Keratinocyte (primary cell): ENCODE results near the gene GALNT9.

Experiments
- EZH2 ChIP-seq: IDR thresholded peaks from one replicate; pipeline ENCODE4 v1.6.1; 2012; ENCODE audit warnings: inconsistent platforms, mild to moderate bottlenecking, low read length, moderate library complexity
- TF ChIP-seq, protein P1 (sequence below), 3 experiments: IDR thresholded peaks in 1 of 3; conservative IDR thresholded peaks in 1 of 3; optimal IDR thresholded peaks in 1 of 3; 2 replicates in 2 of 3; 3 replicates in 1 of 3; pipeline versions ENCODE3 to v1.5.1; 2011; ENCODE audit warnings: low read length in 3 of 3, mild to moderate bottlenecking in 3 of 3, moderate library complexity in 2 of 3, control low read depth in 1 of 3, inconsistent platforms in 1 of 3; ENCODE audit not compliant: insufficient read depth in 2 of 3; ENCODE audit errors: extremely low read depth in 1 of 3

GRCh38 chr12:132329036-132329719, at the start of gene GALNT9:
- TF ChIP-seq, protein P1, sequence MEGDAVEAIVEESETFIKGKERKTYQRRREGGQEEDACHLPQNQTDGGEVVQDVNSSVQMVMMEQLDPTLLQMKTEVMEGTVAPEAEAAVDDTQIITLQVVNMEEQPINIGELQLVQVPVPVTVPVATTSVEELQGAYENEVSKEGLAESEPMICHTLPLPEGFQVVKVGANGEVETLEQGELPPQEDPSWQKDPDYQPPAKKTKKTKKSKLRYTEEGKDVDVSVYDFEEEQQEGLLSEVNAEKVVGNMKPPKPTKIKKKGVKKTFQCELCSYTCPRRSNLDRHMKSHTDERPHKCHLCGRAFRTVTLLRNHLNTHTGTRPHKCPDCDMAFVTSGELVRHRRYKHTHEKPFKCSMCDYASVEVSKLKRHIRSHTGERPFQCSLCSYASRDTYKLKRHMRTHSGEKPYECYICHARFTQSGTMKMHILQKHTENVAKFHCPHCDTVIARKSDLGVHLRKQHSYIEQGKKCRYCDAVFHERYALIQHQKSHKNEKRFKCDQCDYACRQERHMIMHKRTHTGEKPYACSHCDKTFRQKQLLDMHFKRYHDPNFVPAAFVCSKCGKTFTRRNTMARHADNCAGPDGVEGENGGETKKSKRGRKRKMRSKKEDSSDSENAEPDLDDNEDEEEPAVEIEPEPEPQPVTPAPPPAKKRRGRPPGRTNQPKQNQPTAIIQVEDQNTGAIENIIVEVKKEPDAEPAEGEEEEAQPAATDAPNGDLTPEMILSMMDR (optimal IDR thresholded peaks at IDR 0.05 in 1 of 3, IDR thresholded peaks at IDR 0.05 in 1 of 3, conservative IDR thresholded peaks at IDR 0.05 in 1 of 3; ENCODE audit: extremely low read depth in 1 of 3, insufficient read depth in 2 of 3, low read length in 3 of 3): no peak
- TF ChIP-seq EZH2: peak; percentile 61
